ENCODE results near the gene CMIP. TPM values are rescaled to one million over a fixed set of nuclear protein-coding genes. Genes with fewer than 3 reads are reported as not detected.
"Not testable (repeated sequence)": the region's sequence is repeated elsewhere in the genome, so short reads cannot be mapped to it uniquely, and the experiment has no call there.

CMIP gene
- total RNA-seq, 2 experiments from 2014 or later: 35.0 to 36.6 TPM

DNA sequence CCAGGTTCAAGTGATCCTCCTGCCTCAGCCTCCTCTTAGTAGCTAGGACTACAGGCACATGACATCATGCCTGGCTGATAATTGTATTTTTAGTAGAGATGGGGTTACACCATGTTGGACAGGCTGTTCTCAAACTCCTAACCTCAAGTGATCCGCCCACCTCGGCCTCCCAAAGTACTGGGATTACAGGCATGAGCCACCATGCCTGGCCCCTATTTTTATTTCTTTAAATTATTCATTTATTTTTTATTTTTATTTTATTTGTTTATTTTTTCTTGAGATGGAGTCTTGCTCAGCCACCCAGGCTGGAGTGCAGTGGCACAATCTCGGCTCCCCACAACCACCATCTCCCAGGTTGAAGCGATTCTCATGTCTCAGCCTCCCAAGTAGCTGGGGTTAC is 80.3 kb downstream of the CMIP start:
- POLR2A ChIA-PET; intact Hi-C loops (cut with micrococcal nuclease); H3K9me3 Mint-ChIP-seq; H3K4me3 Mint-ChIP-seq; DNase-seq; H3K27ac Mint-ChIP-seq; H3K27me3 Mint-ChIP-seq; H3K36me3 Mint-ChIP-seq; CTCF ChIA-PET: not testable (repeated sequence)
- peaks cover 39% of the 10 kb centered on the region for H3K4me1 Mint-ChIP-seq (ENCODE audit: low read depth)

DNA sequence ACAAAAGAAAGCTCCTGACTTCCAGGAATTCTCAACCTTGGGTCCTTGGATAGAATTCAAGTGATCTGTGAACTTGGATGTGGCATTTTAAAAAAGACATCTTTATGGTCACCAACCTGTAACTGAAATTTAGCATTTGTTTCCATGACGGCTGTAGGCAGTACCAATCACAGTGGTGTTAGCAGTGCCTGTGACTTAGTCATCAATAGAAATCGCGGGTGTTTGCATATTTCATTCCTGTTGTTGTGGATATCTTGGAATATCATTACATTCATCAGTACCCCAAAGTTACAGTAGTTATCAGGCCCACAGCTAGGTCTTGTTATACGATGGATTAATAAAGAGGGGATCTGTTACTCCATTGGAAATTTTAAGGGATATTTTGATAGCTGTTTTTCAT is 81.6 kb downstream of the CMIP start:
- no peak for DNase-seq
- POLR2A ChIA-PET: no interaction called here
- no peaks in the 10 kb centered on the region for H3K9me3 Mint-ChIP-seq
- peaks cover 31% of the 10 kb centered on the region for H3K4me1 Mint-ChIP-seq (ENCODE audit: low read depth)
- no peaks in the 10 kb centered on the region for H3K27me3 Mint-ChIP-seq
- no peaks in the 10 kb centered on the region for H3K36me3 Mint-ChIP-seq
- no peak overlapping the region for H3K27ac Mint-ChIP-seq
- CTCF ChIA-PET: no interaction called here
- intact Hi-C loops (cut with micrococcal nuclease): no loop called here
- no peak overlapping the region for H3K4me3 Mint-ChIP-seq

DNA sequence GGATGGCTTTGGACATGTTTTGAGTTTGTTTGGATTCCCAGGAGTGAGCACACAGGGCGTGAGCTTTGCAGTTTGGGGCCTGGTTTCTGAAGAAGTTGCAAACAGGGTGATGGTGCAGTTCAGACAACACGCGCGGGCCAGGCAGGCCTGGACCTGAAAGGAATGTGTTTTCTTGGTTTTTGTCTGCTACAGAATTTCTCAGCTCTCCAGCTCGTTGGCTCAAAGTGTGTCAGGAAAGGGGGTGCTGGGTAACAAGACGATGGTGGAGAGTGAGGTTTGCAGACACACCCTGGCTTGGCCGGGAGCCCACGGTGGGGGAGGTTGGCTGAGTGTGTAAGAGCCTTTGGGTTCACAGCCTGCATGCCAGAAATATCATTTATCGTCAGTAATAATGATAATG is 82.3 kb downstream of the CMIP start:
- intact Hi-C loops (cut with micrococcal nuclease): no loop called here
- Mint-ChIP-seq H3K4me3 (no peak overlapping the region), H3K36me3 (no peaks in the 10 kb centered on the region), H3K4me1 (ENCODE audit: low read depth) (peaks cover 24% of the 10 kb centered on the region), H3K27me3 (no peaks in the 10 kb centered on the region), H3K9me3 (no peaks in the 10 kb centered on the region), H3K27ac (no peak overlapping the region)
- ChIA-PET CTCF (interaction anchor here (0.6 kb wide), 1 partner anchor 15 kb away, joined by 3 read pairs; no protein-coding TSS in a partner anchor), POLR2A (no interaction called here)
- no peak for DNase-seq

DNA sequence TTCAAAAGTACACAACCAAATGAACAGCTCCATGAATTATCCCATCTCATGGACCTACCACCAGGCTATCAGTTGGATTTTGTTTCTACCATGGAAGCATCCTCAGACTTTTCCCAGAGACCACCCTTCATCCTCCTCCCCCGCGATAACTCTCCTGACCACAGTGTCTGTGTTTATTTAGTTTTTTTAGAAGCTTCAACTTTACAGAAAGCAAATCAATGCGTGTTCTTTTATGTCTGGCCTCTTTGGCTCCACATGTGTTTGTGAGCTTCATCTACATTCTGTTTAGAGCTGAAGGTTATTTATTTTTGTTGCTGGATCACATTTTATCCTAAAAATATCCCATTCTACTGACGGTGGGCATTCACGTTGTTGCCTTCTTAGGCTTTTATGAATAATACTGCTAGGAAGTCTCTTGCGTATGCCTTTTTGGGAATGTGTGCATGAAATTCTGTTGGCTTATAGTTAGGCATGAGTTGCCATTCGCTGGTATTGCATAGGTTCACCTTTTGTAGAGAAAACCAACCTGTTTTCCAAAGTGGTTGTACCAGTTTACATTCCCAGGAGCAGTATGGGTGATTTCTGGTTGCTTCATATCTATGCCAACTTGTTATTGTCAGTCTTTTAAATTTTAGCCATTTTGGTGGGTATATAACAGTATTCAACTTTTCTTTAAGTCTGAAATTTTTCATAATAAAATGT is 83.0 kb downstream of the CMIP start:
- H3K27ac Mint-ChIP-seq: no peak overlapping the region
- H3K27me3 Mint-ChIP-seq: no peaks in the 10 kb centered on the region
- H3K4me3 Mint-ChIP-seq: no peak overlapping the region
- CTCF ChIA-PET: interaction anchor here (0.6 to 0.9 kb wide), 2 partner anchors 15 to 41 kb away, joined by 3 read pairs; no protein-coding TSS in a partner anchor
- peaks cover 19% of the 10 kb centered on the region for H3K4me1 Mint-ChIP-seq (ENCODE audit: low read depth)
- no peaks in the 10 kb centered on the region for H3K36me3 Mint-ChIP-seq
- no peaks in the 10 kb centered on the region for H3K9me3 Mint-ChIP-seq
- no peak for DNase-seq
- intact Hi-C loops (cut with micrococcal nuclease): no loop called here
- POLR2A ChIA-PET: no interaction called here

DNA sequence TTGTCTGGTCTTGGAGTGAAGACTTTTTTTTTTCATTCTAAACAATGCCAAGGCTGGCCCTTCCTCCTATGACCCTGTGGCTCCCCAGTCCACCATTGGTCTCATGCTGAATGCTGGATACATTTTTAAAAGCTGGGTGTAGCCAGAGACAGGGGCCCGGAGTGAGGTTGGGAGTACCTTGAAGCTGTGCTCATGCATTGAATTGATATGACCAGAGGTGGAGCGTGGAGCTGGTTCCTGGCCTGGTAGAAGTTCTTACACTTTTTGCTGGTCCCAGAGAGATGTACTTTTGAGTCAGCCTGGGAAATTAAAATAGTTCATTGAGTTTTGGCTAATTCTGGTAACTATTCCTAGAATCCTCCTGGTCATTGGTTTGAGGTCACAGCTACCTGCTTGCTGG is 83.6 kb downstream of the CMIP start:
- ChIA-PET CTCF (interaction anchor here (0.9 kb wide), 1 partner anchor 40 kb away, joined by 3 read pairs; no protein-coding TSS in a partner anchor), POLR2A (no interaction called here)
- Mint-ChIP-seq H3K27ac (no peak overlapping the region), H3K9me3 (no peaks in the 10 kb centered on the region), H3K27me3 (no peaks in the 10 kb centered on the region), H3K4me1 (ENCODE audit: low read depth) (peaks cover 16% of the 10 kb centered on the region), H3K36me3 (no peaks in the 10 kb centered on the region), H3K4me3 (no peak overlapping the region)
- intact Hi-C loops (cut with micrococcal nuclease): no loop called here
- no peak for DNase-seq

DNA sequence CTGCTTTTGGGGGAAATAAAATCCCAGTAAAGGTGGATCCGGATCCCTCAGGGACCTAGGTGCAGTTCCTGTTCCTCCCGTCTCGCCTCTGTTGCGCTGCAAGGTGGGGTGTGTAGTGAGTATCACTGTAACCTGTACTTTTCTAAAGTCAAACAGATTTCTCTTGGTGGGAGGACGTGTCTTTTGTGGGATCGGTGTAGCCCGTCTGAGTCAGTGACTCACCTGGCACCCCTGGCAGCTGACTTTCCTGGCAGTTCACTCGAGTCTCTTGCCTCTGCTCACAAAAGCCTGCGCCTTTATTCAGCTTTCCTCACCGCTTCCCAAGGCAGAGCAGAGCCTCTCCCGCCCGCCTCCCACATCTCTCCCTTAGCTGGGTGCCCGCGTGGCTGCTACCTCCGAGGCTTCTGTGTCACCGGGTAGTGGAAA is 85.7 kb downstream of the CMIP start:
- intact Hi-C loops (cut with micrococcal nuclease): no loop called here
- Mint-ChIP-seq H3K4me1 (ENCODE audit: low read depth) (peaks cover 13% of the 10 kb centered on the region), H3K27me3 (no peaks in the 10 kb centered on the region), H3K27ac (no peak overlapping the region), H3K36me3 (no peaks in the 10 kb centered on the region), H3K9me3 (no peaks in the 10 kb centered on the region), H3K4me3 (no peak overlapping the region)
- no peak for DNase-seq
- POLR2A ChIA-PET: no interaction called here
- CTCF ChIA-PET: no interaction called here

DNA sequence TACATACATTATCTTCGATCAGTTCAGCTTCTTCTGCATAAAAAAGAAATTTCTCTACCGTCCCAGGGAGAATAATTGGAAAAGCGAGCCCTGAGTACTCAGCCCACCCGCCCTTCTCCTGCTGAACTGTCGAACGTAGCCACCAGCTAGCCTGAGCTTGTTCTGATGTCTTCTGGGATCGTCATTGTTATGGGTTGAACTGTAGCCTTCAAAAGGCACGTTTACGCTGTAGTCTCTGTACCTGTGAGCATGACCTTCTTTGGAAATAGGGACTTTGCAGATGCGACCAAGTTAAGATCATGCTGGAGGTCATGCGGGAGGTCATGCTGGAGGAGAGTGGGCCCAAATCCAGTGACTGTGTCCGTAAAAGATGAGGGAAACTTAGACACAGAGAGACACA is 86.2 kb downstream of the CMIP start:
- Mint-ChIP-seq H3K27me3 (no peaks in the 10 kb centered on the region), H3K4me1 (ENCODE audit: low read depth) (peaks cover 13% of the 10 kb centered on the region), H3K27ac (no peak overlapping the region), H3K4me3 (no peak overlapping the region), H3K9me3 (no peaks in the 10 kb centered on the region), H3K36me3 (no peaks in the 10 kb centered on the region)
- DNase-seq: no peak
- CTCF ChIA-PET: no interaction called here
- intact Hi-C loops (cut with micrococcal nuclease): no loop called here
- POLR2A ChIA-PET: no interaction called here

DNA sequence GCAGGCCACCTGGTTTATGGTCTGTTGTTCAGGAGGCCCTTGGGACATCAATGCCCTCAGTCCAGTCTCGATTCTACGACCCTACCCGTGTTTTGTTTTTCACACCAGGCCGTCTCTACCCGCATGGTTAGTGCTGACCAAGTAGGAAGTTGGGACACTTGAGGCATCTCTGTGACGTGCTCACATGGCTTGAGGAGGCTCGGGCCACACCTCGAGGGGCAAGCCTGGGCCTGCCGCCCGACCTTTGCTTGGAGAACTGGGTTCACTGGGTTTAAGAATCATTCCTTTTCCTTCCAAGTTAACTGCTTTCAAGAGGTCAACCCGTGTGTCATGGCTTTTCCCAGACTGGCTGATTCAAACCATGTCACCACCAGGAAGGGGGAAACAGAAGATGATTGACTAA is 86.8 kb downstream of the CMIP start:
- intact Hi-C loops (cut with micrococcal nuclease): no loop called here
- peaks cover 11% of the 10 kb centered on the region for H3K4me1 Mint-ChIP-seq (ENCODE audit: low read depth)
- H3K4me3 Mint-ChIP-seq: no peak overlapping the region
- no peak overlapping the region for H3K27ac Mint-ChIP-seq
- H3K9me3 Mint-ChIP-seq: no peaks in the 10 kb centered on the region
- POLR2A ChIA-PET: no interaction called here
- no peak for DNase-seq
- CTCF ChIA-PET: interaction anchor here (0.7 kb wide), 1 partner anchor 13 kb away, joined by 3 read pairs; no protein-coding TSS in a partner anchor
- H3K36me3 Mint-ChIP-seq: no peaks in the 10 kb centered on the region
- no peaks in the 10 kb centered on the region for H3K27me3 Mint-ChIP-seq

DNA sequence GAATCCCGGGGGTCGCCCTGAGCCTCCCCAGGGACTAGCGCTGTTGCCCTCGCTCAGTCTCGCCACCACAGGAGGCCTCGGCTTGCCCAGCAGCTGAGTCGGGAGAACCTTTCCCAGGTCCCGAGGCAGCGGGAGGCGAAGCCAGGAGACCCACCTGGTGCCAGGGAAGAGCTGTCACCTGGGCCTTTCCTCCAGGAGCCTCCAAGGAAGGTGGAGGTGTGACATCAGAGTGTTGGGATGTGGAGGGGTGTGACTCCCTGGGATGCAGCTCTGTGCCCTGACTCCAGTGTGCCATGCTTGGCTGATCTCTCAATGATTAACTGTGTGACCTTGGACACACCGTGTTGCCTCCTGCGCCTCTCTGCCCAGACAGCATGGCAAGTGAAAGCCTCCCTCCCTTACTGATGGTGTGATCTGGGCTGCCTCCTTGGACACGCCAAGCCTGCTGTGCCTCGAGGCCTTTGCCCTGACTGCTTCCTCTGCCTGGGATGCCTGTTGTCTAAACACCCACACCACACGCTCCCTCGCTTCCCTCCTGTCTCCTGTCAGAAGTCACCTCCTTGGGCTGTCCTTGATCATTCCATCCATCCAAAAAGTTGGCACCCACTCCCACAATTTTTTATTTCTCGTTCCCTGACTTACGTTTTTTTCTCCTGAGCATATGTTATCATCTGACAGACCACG is 88.0 kb downstream of the CMIP start:
- CTCF ChIA-PET: no interaction called here
- Mint-ChIP-seq H3K4me1 (ENCODE audit: low read depth) (peaks cover 6% of the 10 kb centered on the region), H3K27ac (no peak overlapping the region), H3K36me3 (no peaks in the 10 kb centered on the region), H3K27me3 (no peaks in the 10 kb centered on the region), H3K4me3 (no peak overlapping the region), H3K9me3 (no peaks in the 10 kb centered on the region)
- no peak for DNase-seq
- intact Hi-C loops (cut with micrococcal nuclease): no loop called here
- POLR2A ChIA-PET: no interaction called here

DNA sequence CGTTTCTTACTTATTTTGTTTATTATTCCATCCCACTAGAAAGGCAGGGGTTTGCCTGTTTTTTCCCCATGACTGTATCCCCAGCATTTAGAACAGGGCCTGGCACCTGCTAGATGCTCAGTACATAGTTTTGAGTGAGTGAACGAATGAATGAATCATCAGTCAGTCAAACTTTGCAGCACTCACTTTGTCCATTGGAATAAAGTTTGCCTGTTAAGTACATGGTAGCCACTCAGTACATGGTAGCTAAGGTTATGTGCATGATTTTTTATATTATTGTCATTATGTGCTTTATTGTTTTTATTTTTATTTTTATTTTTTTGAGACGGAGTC is 88.5 kb downstream of the CMIP start:
- Mint-ChIP-seq H3K27ac (no peak overlapping the region), H3K4me3 (no peak overlapping the region), H3K9me3 (no peaks in the 10 kb centered on the region), H3K36me3 (no peaks in the 10 kb centered on the region), H3K27me3 (no peaks in the 10 kb centered on the region), H3K4me1 (ENCODE audit: low read depth) (peaks cover 6% of the 10 kb centered on the region)
- intact Hi-C loops (cut with micrococcal nuclease): no loop called here
- POLR2A ChIA-PET: no interaction called here
- DNase-seq: no peak
- CTCF ChIA-PET: no interaction called here

DNA sequence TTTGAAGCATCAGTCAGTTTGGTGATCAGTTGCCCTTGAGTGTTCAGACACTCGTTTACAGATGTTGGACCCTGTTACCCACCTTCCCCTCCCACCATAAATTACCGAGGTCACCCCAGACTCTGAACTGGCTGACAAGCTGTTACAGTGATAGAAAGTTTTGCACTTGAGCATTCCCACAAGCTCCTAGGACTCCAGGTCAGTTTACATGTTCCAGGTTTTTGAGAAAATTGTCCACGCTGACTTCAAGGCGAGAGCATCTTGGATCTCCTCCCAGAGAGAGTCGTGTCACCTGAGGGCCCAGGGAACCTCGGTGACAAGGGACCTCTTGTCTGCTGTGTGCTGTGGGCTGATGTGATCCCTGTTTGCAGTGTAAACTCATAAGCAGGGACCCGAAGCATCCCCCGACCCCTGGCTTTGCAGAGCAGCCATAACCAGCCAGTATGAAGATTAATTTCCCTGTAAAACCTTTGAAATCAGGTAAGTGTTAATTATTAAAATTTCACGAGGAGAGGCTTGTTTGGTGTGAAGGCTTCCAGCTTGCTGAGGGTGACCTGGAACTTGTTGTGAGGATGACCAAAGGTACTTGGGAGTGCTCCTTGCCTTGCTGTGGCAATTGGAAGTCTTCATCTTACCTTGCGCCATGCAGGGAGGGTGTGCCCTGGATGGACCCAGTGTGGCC is 91.2 kb downstream of the CMIP start:
- Mint-ChIP-seq H3K27me3 (no peaks in the 10 kb centered on the region), H3K4me3 (no peak overlapping the region), H3K4me1 (ENCODE audit: low read depth) (peaks cover 3% of the 10 kb centered on the region), H3K36me3 (no peaks in the 10 kb centered on the region), H3K27ac (no peak overlapping the region), H3K9me3 (no peaks in the 10 kb centered on the region)
- intact Hi-C loops (cut with micrococcal nuclease): no loop called here
- DNase-seq: no peak
- POLR2A ChIA-PET: no interaction called here
- CTCF ChIA-PET: no interaction called here

DNA sequence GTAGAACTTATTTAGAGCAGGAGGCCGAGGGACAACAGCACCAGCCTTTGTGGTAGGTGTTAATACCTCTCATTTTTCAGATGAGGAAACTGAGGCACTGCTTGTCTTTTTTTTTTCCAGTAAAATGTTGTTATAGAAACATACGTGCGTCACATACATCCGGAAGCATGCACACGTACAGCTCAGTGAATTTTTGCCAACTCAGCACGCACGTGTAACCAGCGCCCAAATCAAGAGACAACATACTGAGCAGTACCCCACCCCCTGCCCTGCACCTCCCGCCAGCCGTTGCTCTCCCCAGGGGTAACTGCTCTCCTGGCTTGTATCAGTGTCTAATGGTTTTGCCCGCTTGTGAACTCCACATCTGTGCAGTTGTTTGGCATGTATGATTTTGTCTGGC is 92.0 kb downstream of the CMIP start:
- Mint-ChIP-seq H3K4me3 (no peak overlapping the region), H3K4me1 (ENCODE audit: low read depth) (peaks cover 5% of the 10 kb centered on the region), H3K27ac (no peak overlapping the region), H3K27me3 (no peaks in the 10 kb centered on the region), H3K36me3 (no peaks in the 10 kb centered on the region), H3K9me3 (no peaks in the 10 kb centered on the region)
- intact Hi-C loops (cut with micrococcal nuclease): no loop called here
- no peak for DNase-seq
- ChIA-PET POLR2A (no interaction called here), CTCF (no interaction called here)
